NCI-H446 treated with DMSO at 0.1 percent for 48 hours (cell line): Measurements from ENCODE around the gene FGF12.
A peak's percentile ranks its signal among the peaks of the same experiment; 100 is the strongest.

Source experiments
- DNase-seq: peaks from one replicate; lab custom pipeline; 2025; lab: John Stamatoyannopoulos, UW

Gene FGF12

GRCh38 chr3:192259661-192260060, 467.7 kb downstream of the FGF12 start:
- DNase-seq: peak; percentile 22

GRCh38 chr3:192258721-192259120, 468.6 kb downstream of the FGF12 start:
- DNase-seq: no peak

- no peak for DNase-seq
Observed at GRCh38 chr3:192255839-192256238, 471.5 kb downstream of the FGF12 start.

GRCh38 chr3:192253138-192253887, 474.0 kb downstream of the FGF12 start:
- peak; percentile 35 for DNase-seq

DNA sequence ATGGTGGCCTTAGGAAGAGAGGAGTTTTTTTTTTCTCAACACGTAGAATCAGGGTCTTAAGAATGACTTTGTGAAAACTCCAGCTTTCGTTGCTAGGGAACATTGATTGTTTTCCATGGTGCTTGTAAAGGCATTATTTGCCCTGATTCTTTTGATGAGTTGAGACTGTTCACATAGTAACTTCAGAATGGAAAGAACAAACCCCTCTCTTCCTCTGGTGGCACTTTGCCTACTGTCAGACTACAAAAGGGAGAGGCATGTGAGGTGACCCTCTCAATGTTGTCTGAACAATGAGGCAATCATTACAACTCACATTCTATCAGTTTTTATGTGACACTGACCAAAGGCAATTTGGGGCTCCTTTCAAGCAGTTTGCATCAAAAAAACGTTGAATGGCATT, 477.8 kb downstream of the FGF12 start:
- no peak for DNase-seq

DNA sequence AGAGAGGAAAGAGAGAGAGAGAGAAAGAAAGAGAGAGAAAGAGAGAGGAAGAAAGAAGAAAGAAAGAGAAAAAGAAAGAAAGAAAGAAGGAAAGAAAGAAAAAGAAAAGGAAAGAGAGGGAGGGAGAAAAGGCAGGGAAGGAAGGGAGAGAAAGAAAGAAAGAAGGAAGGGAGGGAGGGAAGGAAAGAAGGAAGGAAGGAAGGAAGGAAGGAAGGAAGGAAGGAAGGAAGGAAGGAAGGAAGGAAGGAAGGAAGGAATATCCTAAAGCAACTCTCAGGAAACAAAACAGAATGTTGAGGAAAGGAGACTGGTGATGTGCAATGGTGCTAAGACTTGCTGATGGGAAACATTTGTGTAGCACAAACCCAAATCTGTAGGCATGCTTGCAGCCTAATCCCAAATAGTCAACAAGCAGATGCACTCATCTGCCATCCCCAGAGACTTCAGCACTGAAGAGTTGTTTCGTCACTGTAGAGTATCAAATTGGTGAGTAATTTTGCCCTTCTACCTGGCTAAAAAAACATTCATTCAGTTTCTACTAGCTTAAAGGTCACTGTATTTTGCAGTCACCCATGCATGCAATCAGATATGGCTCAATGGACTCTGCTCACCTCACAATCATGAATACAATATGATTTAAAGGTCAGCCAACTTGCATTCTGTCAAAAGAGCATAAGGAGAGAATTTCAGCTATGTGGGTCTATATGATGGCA, 480.3 kb downstream of the FGF12 start:
- DNase-seq: peak; percentile 81

GRCh38 chr3:192244591-192244990, 482.8 kb downstream of the FGF12 start:
- DNase-seq: peak; percentile 24

DNA sequence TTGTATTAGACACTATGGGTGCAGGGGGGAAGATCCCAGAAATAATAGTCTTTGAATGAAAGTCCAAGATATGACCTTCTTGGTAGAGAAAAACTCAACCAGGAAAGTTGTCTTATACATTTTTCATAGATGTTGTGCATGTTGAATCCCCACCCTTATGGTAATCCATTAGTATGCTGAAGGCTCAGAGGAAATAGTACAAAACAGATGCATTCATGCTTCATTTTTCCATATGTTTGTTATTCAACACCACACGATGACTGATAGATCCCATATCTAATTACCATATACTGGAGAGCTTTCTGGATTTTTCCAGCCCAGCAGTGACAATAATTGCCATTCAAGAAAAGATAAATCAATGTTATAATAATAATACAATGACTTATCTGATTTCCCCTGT, 487.4 kb downstream of the FGF12 start:
- DNase-seq: peak; percentile 80

DNA sequence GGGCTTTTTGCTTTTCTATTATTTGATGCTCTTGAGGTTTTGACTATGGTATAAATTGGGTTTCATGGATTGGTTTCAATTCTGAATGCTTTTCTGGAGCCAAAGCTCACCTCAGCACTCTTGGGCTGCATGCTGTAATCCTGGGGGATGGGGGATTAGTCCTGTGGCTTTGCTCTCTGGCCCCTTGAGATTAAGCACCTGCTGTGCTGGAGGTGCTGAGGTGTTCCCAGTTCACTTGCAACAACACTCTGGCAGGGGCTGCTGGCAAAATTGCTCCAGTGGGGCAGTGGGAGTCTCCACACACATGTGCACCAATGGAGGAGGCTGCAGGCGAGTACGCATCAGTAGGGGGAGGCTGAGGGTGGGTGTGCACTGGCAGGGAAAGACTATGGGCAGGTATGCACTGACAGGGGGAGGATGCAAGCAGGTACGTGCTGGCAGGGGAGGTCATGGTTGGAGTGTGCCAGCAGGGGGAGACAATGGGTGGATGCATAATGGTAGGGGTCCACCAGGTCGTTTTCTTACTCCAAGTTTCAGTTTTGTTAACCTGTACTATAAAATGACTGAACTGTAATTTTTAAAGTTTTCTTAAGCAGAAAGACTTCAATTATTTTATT, 489.2 kb downstream of the FGF12 start:
- DNase-seq: no peak

- DNase-seq: no peak
Observed at GRCh38 chr3:192229866-192230265, 497.5 kb downstream of the FGF12 start.

GRCh38 chr3:192224634-192225155, 502.6 kb downstream of the FGF12 start:
- no peak for DNase-seq

GRCh38 chr3:192223815-192224214, 503.5 kb downstream of the FGF12 start:
- DNase-seq: no peak

- no peak for DNase-seq
Observed at GRCh38 chr3:192220915-192221314, 506.4 kb downstream of the FGF12 start.

- DNase-seq: no peak
Observed at GRCh38 chr3:192219926-192220325, 507.4 kb downstream of the FGF12 start.

- no peak for DNase-seq
Observed at GRCh38 chr3:192216067-192216466, 511.3 kb downstream of the FGF12 start.

DNA sequence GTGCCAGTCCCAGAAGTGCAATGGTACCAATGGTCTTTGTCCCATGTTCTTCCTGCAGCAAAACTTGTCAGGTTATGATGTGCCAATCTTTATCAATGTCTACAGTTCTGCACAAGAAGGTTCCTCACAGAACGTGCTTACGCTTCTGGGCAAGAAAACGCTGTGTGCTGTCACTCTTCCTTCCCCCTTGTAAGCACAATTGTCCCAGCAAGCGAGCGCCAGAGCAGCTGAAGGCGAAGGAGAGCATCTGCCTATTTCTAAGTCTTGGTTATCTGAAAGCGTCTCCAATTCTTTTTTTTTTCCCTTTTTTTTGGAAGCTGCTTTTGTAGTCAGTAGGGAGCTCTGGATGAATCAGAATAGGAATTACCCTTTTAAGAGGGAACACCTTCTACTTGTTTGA, 514.4 kb downstream of the FGF12 start:
- DNase-seq: peak; percentile 42

DNA sequence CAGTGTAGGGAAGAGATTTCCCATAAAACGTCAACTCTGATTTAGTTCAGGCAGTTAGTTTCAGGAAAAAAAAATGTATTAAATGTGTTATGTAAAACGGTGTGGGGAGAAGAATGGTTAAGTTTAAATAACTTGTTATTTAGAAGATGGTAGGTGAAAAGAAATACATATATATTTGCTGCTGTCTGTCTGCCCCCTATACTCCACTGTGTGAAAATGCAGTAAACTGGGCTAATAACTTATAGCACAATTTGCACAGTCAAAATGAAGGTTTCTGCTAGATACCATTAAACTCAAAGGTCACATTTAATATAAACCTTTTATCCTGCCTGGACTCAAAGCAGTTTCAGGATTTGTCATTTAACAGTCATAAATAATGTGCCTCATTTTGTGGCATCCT, 515.0 kb downstream of the FGF12 start:
- no peak for DNase-seq

DNA sequence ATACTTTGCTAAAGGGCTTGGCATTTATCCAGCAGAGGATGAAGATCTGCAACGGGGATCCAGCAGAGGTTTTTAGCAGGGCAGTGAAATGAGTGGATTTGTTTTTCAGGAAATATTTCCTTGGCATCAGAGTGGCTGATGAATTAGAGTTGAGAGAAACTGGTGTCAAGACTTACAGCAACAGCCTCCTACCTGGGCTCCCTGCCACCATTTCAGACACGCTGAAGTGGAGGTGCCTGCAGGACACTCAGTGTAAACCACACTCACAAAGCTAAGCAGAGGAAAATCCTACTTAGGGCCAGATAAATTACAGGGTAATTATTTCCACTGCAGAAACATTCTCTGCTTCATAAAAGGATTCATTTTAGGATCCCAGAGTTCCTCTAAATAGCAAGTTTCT, 519.7 kb downstream of the FGF12 start:
- DNase-seq: peak; percentile 95

GRCh38 chr3:192207239-192207638, 520.1 kb downstream of the FGF12 start:
- no peak for DNase-seq

- no peak for DNase-seq
Observed at GRCh38 chr3:192194085-192194484, 533.3 kb downstream of the FGF12 start.

GRCh38 chr3:192188218-192188835, 539.0 kb downstream of the FGF12 start:
- DNase-seq: peak; percentile 72

DNA sequence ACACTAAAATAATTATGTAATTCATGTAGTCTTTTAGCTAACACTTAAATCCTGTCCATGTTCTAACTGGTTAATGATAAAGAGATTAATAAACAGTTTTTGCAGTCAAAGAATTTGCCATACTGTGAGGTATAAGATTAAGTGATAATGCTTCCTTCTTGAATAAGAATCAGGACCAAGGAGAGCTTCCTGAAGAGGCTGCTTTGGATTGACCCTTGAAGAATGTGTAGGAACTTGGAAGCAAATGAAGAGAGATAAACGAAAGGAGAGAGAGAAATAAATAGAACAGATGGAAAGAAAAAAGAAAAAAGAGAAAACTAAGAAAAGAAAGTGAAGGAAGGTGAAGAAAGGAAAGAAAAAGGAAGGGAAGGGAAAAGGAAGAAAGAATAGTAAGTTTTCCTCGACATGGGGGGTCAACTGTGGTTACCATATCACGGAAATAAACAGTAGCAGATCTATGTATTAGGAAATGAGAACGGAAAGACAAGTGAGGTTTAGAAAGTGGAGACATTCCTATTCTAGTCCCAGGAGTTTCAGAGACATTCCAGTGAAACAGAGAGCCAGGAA, 539.8 kb downstream of the FGF12 start:
- DNase-seq: no peak
